Loucy (cell line): ENCODE results near the gene RALB.

Experiments
- H2AFZ ChIP-seq: fragments of 200-600 bp; sonication (generic); 2 replicates; pipeline ENCODE4 v1.6.0; 2016; ENCODE audit warnings: antibody characterized with exemption, mild to moderate bottlenecking, low read length, moderate library complexity
- H3F3A ChIP-seq: fragments of 200-600 bp; 2 replicates; pipeline ENCODE4 v1.6.0; 2016; ENCODE audit warnings: antibody characterized with exemption, low read depth, mild to moderate bottlenecking
- H3K27me3 ChIP-seq: fragments of 200-600 bp; sonication (generic); 2 replicates; pipeline ENCODE4 v1.6.1; 2014; ENCODE audit warnings: low read length, mild to moderate bottlenecking; ENCODE audit not compliant: insufficient read depth, poor library complexity, severe bottlenecking
- H3K36me3 ChIP-seq: fragments of 200-600 bp; sonication (generic); 2 replicates; pipeline ENCODE4 v1.6.1; 2016; ENCODE audit warnings: low read length; ENCODE audit not compliant: insufficient read depth
- H3K4me1 ChIP-seq: fragments of 200-600 bp; sonication (generic); 2 replicates; pipeline ENCODE4 v1.5.1; 2014; ENCODE audit warnings: low read length, mild to moderate bottlenecking; ENCODE audit not compliant: insufficient read depth, poor library complexity, severe bottlenecking
- H3K4me2 ChIP-seq: fragments of 200-600 bp; sonication (generic); 2 replicates; pipeline ENCODE4 v1.6.0; 2014; ENCODE audit warnings: antibody characterized with exemption, low read length, low read depth, mild to moderate bottlenecking; ENCODE audit not compliant: poor library complexity, severe bottlenecking
- H3K4me3 ChIP-seq: fragments of 200-600 bp; sonication (generic); 2 replicates; pipeline ENCODE4 v1.5.1; 2014; ENCODE audit warnings: low read length, mild to moderate bottlenecking, mixed read lengths; ENCODE audit not compliant: poor library complexity, severe bottlenecking
- H3K79me2 ChIP-seq: fragments of 200-600 bp; sonication (generic); 2 replicates; pipeline ENCODE4 v1.6.1; 2014; ENCODE audit warnings: low read length; ENCODE audit not compliant: insufficient read depth
- H3K9ac ChIP-seq: fragments of 200-600 bp; sonication (generic); 2 replicates; pipeline ENCODE4 v1.6.0; 2014; ENCODE audit warnings: mild to moderate bottlenecking, low read depth, low read length, moderate library complexity; ENCODE audit not compliant: poor library complexity, severe bottlenecking
- H3K9me2 ChIP-seq: fragments of 200-600 bp; sonication (generic); replicated peaks from 2 replicates; pipeline ENCODE4 v1.6.1; 2016; ENCODE audit warnings: low read depth, low read length, mixed read lengths
- H3K9me3 ChIP-seq: fragments of 200-600 bp; sonication (generic); 2 replicates; pipeline ENCODE4 v1.6.1; 2014; ENCODE audit warnings: mild to moderate bottlenecking, antibody characterized with exemption, low read length, low read depth; ENCODE audit not compliant: insufficient read depth
- H4K20me1 ChIP-seq: fragments of 200-600 bp; sonication (generic); 2 replicates; pipeline ENCODE4 v1.6.0; 2014; ENCODE audit warnings: antibody characterized with exemption, low read length, mild to moderate bottlenecking; ENCODE audit not compliant: insufficient read depth, poor library complexity, severe bottlenecking
- CTCF ChIP-seq: fragments of 200-600 bp; sonication (generic); conservative IDR thresholded peaks from 2 replicates; pipeline ENCODE4 v1.5.1; 2014; ENCODE audit warnings: mild to moderate bottlenecking, antibody characterized with exemption, low read length
- EZH2phosphoT487 ChIP-seq: fragments of 200-600 bp; IDR thresholded peaks from 2 replicates; pipeline ENCODE4 v1.6.1; 2018; ENCODE audit warnings: antibody characterized with exemption, mild to moderate bottlenecking, moderate library complexity, borderline replicate concordance

RALB gene

DNA sequence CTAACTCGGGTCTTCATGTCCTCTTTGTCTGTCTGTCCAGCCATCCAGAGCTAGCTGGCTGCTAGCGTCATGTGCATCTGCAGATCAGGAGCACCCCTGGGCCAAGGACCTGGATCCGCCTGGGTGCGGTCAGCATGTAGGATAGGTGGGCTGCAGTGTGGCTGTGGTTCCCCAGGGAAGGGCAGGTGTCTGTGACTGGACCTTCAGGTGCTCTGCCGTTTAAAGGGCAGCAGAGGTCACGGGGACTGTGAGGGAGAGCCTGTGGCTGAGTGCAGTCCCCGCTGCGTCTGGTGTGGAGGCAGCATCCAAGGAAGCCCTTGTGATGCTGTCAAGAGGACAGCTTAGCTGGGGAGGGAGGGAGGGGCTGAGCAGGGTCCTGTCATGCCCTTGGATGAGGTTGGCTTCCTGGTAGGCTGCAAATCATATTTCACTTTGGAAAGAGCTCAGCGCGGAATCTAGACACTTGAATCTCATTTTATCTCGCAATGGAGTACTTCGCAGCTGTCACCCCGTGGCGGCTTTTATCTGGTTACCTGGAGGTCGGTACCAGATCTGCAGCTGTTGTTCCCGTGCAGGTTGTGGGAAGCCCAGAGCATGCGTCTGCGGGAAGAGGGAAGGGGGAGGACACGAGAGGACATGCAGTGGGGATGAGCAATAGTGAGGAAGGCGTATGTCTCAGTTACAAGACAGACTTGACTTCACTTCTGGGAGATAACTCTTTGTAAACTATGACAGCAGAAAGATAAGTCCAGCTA, 5.9 kb upstream of the RALB start:
- no peak overlapping the region for H2AFZ ChIP-seq
- H3K79me2 ChIP-seq, result no peaks in the 10 kb centered on the region
- no peak overlapping the region for H3K9ac ChIP-seq
- no peaks in the 10 kb centered on the region for H4K20me1 ChIP-seq
- TF ChIP-seq CTCF (no peak), EZH2phosphoT487 (no peak)
- H3F3A ChIP-seq, result no peaks in the 10 kb centered on the region
- no peaks in the 10 kb centered on the region for H3K27me3 ChIP-seq
- no peaks in the 10 kb centered on the region for H3K9me3 ChIP-seq
- peaks cover 14% of the 10 kb centered on the region for H3K4me1 ChIP-seq
- no peaks in the 10 kb centered on the region for H3K9me2 ChIP-seq
- H3K36me3 ChIP-seq, result no peaks in the 10 kb centered on the region
- H3K4me3 ChIP-seq, result no peak overlapping the region
- H3K4me2 ChIP-seq, result no peak overlapping the region

- no peak for TF ChIP-seq EZH2phosphoT487
- TF ChIP-seq CTCF, result no peak
- no peak overlapping the region for H3K4me3 ChIP-seq
These were observed 4.8 kb upstream of the RALB start for GRCh38 chr2:120247851-120248250.

DNA sequence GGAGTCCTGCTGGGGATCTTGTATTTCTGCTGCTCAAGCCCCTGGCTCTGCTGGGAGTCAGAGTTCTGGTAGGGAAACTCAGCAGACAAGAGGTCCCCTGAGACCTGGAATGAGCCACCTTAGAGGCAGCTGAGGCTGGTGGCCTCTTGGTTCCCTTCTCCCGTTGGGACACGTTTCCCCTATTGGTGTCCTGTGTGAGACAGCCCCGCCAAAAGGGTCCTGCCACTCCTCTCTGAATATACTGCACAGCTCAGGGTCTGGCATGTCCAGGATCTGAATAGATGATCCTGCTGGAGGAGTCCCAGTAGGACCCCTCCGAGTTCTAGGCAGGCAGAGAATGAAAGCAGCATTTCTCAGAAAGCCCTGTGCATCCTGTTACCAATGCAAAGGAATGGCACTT, 2.0 kb upstream of the RALB start:
- Histone ChIP-seq H2AFZ (no peak overlapping the region), H3K9me3 (no peaks in the 10 kb centered on the region), H3F3A (no peaks in the 10 kb centered on the region), H3K79me2 (peaks cover 25% of the 10 kb centered on the region; the same call in 1 of the 2 replicates), H3K27me3 (no peaks in the 10 kb centered on the region), H3K4me1 (peaks cover 42% of the 10 kb centered on the region), H4K20me1 (no peaks in the 10 kb centered on the region), H3K9ac (no peak overlapping the region), H3K9me2 (no peaks in the 10 kb centered on the region), H3K4me3 (no peak overlapping the region), H3K4me2 (no peak overlapping the region), H3K36me3 (no peaks in the 10 kb centered on the region)
- TF ChIP-seq EZH2phosphoT487 (no peak), CTCF (no peak)

More at GRCh38 chr2:120247851-120248250, 4.8 kb upstream of the RALB start:
- Histone ChIP-seq H2AFZ (no peak overlapping the region), H3K27me3 (no peaks in the 10 kb centered on the region), H3K4me1 (peaks cover 21% of the 10 kb centered on the region), H3F3A (no peaks in the 10 kb centered on the region), H3K36me3 (no peaks in the 10 kb centered on the region), H4K20me1 (no peaks in the 10 kb centered on the region), H3K4me2 (no peak overlapping the region), H3K9me2 (no peaks in the 10 kb centered on the region), H3K9me3 (no peaks in the 10 kb centered on the region), H3K9ac (no peak overlapping the region), H3K79me2 (no peaks in the 10 kb centered on the region)
